ENCODE measurements around the gene PEA15. TPM values are rescaled to one million over a fixed set of nuclear protein-coding genes. Genes with fewer than 3 reads are reported as not detected.

Gene PEA15
- total RNA-seq, 2 donors from 2014 or later, result 37.2 to 53.7 TPM

- no peaks in the 10 kb centered on the region for H3K9me3 Mint-ChIP-seq
These were observed 33.8 kb upstream of the PEA15 start for GRCh38 chr1:160171354-160171753.

DNA sequence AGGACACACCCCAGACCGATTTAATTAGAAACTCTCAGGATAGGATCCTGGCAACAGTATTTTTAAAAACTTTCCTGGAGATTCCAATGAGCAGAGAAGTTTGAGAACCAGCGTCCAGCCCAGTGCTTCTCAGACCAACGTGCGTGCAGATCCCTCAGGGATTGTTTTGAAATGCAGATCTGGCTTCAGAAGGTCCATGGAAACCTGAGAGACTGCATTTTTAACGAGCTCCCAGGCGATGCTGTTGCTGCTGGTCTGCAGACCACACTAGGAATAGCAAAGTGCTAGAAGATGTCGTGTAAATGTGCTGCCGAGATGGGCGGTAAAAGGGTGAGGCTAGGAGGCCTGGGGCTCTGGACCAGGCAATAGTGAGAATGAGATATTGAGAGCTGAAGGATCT, 33.2 kb upstream of the PEA15 start:
- DNase-seq (ENCODE audit: low spot score in 2 of 2) (no peak), ATAC-seq (no peak)
- Mint-ChIP-seq H3K36me3 (no peaks in the 10 kb centered on the region), H3K9me3 (no peaks in the 10 kb centered on the region), H3K27ac (no peak overlapping the region)

More at GRCh38 chr1:160171354-160171753, 33.8 kb upstream of the PEA15 start:
- no peak for ATAC-seq
- Mint-ChIP-seq H3K27ac (no peak overlapping the region), H3K36me3 (no peaks in the 10 kb centered on the region)
- no peak for DNase-seq (ENCODE audit: low spot score in 2 of 2)

GRCh38 chr1:160177231-160177630, 28.0 kb upstream of the PEA15 start:
- Mint-ChIP-seq H3K36me3 (no peaks in the 10 kb centered on the region), H3K9me3 (no peaks in the 10 kb centered on the region), H3K27ac (no peak overlapping the region)
- no peak for DNase-seq (ENCODE audit: low spot score in 2 of 2)
- no peak for ATAC-seq

DNA sequence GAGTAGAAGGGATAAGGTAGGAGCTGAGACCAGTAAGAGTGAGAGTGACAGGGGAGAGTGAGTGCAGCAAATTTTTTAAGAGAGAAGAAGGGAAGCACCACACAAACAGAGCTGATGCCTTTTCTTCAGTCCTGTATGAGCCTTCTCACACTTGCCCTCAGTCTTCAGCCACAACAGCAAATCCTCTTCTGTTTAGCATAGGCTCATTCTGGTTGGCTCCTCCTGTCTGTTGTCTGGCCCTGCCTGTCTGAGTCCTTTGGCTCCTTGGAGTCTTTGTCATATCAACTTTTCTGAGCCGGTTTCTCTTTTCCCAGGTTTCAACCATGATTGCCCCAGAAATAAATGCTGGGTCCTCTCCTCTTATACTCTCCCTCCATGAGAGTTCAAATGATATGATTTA, 27.5 kb upstream of the PEA15 start:
- H3K27ac Mint-ChIP-seq, result no peak overlapping the region
- no peaks in the 10 kb centered on the region for H3K36me3 Mint-ChIP-seq
- H3K9me3 Mint-ChIP-seq, result no peaks in the 10 kb centered on the region

DNA sequence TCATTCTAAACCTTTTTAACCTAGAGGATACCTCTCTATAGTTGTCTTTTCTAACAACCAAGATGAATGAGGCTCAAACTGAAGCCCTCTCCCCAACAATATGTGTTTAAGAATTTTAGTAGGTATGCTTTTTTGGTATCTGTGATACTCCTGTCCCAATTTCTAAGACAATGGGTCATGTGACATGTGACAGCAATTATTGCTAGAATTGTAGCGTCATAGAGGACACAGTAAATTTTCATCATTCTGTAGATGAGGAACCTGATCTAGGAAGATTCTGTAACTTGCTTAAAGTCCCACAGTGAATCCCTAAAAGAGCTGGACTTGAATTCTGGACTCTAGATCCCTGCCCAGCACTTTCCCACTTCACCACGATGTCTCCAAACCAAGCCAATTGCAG, 26.5 kb upstream of the PEA15 start:
- Mint-ChIP-seq H3K36me3 (no peaks in the 10 kb centered on the region), H3K9me3 (no peaks in the 10 kb centered on the region), H3K27ac (no peak overlapping the region)
- ATAC-seq (no peak), DNase-seq (ENCODE audit: low spot score in 2 of 2) (no peak)

More for the DNA sequence above, 27.5 kb upstream of the PEA15 start:
- DNase-seq (ENCODE audit: low spot score in 2 of 2) (no peak), ATAC-seq (no peak)

DNA sequence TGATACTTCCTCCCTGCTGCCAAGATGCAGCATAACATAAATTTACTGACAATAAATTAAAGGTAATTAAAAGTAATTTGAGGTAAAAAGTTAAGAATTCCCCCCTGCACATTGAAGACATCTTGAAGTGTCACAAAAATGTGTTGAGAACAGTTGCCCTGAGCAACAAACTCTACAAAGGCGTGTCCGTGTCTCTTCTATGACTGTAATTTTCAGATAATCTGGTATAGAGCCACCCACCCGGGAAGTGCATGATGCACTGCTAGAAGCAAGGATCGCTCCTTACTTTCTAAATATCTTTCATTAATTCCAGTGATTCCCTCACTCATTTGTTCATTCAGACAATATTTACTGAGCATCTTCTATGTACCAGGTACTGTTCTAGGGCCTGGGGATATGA, 25.8 kb upstream of the PEA15 start:
- Mint-ChIP-seq H3K36me3 (no peaks in the 10 kb centered on the region), H3K27ac (no peak overlapping the region), H3K9me3 (no peaks in the 10 kb centered on the region)
- DNase-seq (ENCODE audit: low spot score in 2 of 2) (no peak), ATAC-seq (no peak)

- ATAC-seq (no peak), DNase-seq (ENCODE audit: low spot score in 2 of 2) (no peak)
- no peak overlapping the region for H3K27ac Mint-ChIP-seq
- no peaks in the 10 kb centered on the region for H3K9me3 Mint-ChIP-seq
- H3K36me3 Mint-ChIP-seq, result no peaks in the 10 kb centered on the region
These were observed 18.9 kb upstream of the PEA15 start for GRCh38 chr1:160186246-160186645.

- Mint-ChIP-seq H3K36me3 (no peaks in the 10 kb centered on the region), H3K9me3 (no peaks in the 10 kb centered on the region), H3K27ac (no peak overlapping the region)
- DNase-seq (ENCODE audit: low spot score in 2 of 2) (no peak), ATAC-seq (no peak)
These were observed 18.5 kb upstream of the PEA15 start for GRCh38 chr1:160186729-160187128.

- ATAC-seq (no peak), DNase-seq (ENCODE audit: low spot score in 2 of 2) (no peak)
- Mint-ChIP-seq H3K27ac (peak overlapping the region in 1 of 2 donors; percentile 63), H3K9me3 (no peaks in the 10 kb centered on the region), H3K36me3 (no peaks in the 10 kb centered on the region)
These were observed 17.8 kb upstream of the PEA15 start for GRCh38 chr1:160187407-160187806.

DNA sequence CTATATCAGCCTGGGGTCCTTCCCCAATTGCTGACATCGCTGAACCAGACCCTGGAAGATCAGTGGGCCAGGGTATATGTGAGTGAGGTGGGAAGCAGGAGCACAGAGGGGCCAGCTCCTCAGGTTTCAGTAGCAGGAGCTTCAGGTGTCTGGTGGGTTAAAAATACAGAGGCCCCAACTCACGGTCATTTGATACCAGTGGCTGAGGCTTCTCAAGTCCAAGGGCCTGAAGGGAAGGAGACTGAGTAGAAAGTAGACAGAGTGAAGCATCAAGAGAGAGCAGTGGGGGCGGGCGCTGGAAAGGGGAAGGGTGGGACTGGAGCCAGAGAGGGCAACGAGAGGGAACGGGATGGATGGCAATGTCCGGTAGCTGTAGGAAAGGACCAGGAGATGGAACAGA, 16.8 kb upstream of the PEA15 start:
- DNase-seq (ENCODE audit: low spot score in 2 of 2), result no peak
- Mint-ChIP-seq H3K36me3 (no peaks in the 10 kb centered on the region), H3K27ac (no peak overlapping the region), H3K9me3 (no peaks in the 10 kb centered on the region)
- no peak for ATAC-seq

DNA sequence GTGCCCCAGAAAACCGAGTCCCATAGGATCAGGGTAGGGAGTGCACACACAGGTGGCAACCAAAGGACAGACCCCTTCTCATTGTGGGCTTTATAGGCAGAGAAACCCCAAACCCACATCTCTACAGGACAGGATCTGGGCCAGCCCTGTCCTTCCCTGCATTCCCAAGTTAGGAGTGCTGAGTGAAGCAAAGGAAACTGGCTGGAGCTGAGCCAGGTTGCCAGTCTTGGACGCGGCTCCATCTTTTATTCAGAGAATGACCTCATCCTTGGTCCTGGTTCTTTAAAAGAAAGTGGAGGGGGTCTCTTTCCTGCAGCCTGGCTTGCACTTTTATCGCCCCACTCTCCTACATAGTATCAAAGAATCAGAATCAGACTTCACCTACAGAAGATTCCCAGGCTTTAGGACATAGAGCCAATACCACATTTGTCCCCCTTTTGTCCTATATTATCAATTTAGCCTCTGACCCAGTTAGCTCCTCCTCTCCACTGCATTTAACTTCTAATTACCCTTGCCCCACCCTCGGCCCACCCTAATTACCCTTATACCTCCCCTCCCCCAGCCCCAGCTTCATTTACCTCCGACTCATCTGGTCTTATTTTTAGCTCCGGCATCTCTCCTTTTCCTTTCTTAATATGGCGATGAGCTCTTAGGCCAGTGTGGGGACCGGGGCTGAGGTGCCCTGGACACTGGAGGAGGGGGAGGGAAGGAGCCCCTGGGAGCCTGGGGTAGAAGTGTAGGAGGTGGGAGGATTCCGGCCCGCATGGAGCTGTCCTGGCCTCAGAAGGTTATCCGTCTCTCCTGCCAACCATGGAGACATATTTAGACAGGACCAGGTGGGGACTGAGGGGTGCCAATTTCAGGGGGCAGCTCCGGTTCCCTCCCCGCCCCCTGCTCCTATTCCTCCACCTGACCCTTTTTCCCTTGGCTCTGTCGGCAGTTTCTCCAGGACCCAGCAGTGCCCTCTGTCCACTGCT, 15.2 kb upstream of the PEA15 start, which contains the start of gene CASQ1:
Gene CASQ1, plus strand, starts transcription at position 927 of the 977 bp plus-strand sequence. CDS start 177 bp downstream, outside the sequence.
- H3K9me3 Mint-ChIP-seq, result no peaks in the 10 kb centered on the region
- DNase-seq (ENCODE audit: low spot score in 2 of 2), result no peak
- no peaks in the 10 kb centered on the region for H3K36me3 Mint-ChIP-seq
- no peak within 1 kb of the TSS for H3K27ac Mint-ChIP-seq
- ATAC-seq, result no peak

DNA sequence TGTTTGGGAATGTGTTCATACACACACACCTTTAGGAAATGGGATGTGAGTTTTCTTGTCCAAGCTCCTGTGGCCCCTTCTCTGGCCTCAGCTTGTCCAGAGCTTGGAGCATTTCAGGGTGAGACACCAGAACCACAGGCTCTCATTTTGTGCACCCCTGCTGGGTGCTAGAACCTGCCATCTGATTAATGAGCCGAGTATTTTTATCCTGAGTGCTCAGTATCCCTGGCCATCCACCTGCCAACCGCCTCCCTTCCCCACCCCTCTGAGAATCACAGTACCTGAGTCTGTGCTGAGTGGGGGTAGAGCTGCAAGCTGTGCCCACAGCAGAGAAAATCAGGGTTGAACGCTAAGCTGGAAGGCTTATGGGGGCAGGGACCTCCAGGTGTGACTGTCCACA, 13.4 kb upstream of the PEA15 start:
- Mint-ChIP-seq H3K36me3 (no peaks in the 10 kb centered on the region), H3K9me3 (no peaks in the 10 kb centered on the region), H3K27ac (no peak overlapping the region)
- ATAC-seq, result no peak
- DNase-seq (ENCODE audit: low spot score in 2 of 2), result no peak

GRCh38 chr1:160192234-160192633, 12.9 kb upstream of the PEA15 start:
- no peak for DNase-seq (ENCODE audit: low spot score in 2 of 2)
- Mint-ChIP-seq H3K27ac (no peak overlapping the region), H3K9me3 (no peaks in the 10 kb centered on the region), H3K36me3 (no peaks in the 10 kb centered on the region)
- ATAC-seq, result no peak

- DNase-seq (ENCODE audit: low spot score in 2 of 2) (peak; percentile 71 to 88), ATAC-seq (peak; percentile 76 to 85)
- H3K27ac Mint-ChIP-seq, result no peak overlapping the region
- H3K36me3 Mint-ChIP-seq, result no peaks in the 10 kb centered on the region
- no peaks in the 10 kb centered on the region for H3K9me3 Mint-ChIP-seq
These were observed 11.9 kb upstream of the PEA15 start for GRCh38 chr1:160193091-160193819.

DNA sequence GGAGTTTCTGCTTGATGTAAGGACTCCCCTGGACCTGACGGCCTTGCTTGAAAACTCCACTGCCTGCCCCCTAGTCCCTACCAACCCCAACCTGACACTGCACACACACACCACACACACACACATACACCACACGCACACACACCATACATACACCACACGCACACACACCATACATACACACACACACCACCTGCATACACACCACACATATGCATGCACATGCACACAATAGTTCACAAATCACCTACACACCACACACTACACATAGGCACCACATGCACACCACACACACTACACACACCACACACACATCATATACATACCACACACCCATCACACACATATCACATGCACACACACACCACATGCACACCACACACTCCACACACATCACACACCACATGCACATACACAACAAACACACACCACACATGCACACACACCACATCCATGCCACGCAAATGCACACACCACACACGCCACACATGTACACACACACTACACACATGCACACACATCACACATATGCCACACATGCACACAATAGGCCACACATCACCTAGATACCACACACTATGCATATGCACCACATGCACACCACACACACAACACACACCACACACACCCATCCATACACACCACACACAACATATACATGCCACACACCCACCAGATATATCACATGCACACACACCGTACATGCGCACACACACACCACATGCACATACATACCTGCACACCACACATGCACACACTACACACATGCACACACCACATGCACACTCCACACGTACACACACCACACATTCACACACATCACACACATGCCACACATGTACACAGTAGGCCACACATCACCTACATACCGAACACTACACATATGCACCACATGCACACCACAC, 11.1 kb upstream of the PEA15 start:
- Mint-ChIP-seq H3K27ac (no peak overlapping the region), H3K9me3 (no peaks in the 10 kb centered on the region), H3K36me3 (no peaks in the 10 kb centered on the region)
- DNase-seq (ENCODE audit: low spot score in 2 of 2), result no peak
- no peak for ATAC-seq

DNA sequence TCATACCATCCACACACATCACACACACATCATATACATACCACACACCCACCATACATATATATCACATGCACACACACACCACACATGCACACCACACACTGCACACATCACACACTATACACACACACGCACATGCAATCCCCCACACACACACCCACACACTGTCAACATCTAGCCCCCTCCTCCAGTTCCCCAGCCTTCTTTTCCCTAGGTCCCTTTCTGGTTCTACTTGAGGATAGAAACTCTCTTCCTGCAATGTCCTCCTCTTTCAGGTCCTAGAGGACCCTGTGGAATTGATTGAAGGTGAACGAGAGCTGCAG, 10.5 kb upstream of the PEA15 start:
- no peak overlapping the region for H3K27ac Mint-ChIP-seq

DNA sequence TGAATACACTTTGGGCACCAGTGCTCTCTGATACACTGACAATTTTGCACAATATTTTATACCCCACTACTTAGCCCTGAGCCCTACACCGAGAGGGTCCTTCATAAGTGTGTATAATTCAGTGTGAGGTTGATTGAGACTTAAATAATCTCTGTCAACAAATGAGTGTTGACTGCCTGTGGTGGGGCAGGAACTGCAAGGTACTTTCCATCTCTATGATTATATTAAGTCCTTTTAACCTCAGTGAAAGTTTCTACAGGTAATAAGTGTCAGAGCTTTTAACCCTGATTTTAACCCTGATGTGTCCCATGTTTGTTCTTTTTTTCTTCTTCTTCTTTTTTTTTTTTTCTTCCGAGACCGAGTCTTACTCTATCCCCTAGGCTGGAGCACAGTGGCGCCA, 9.0 kb upstream of the PEA15 start:
- no peaks in the 10 kb centered on the region for H3K9me3 Mint-ChIP-seq
- H3K27ac Mint-ChIP-seq, result no peak overlapping the region

More for the DNA sequence above, 10.5 kb upstream of the PEA15 start:
- DNase-seq (ENCODE audit: low spot score in 2 of 2) (no peak), ATAC-seq (no peak)
- Mint-ChIP-seq H3K36me3 (no peaks in the 10 kb centered on the region), H3K9me3 (no peaks in the 10 kb centered on the region)

More for the DNA sequence above, 9.0 kb upstream of the PEA15 start:
- no peak for ATAC-seq
- no peaks in the 10 kb centered on the region for H3K36me3 Mint-ChIP-seq
- DNase-seq (ENCODE audit: low spot score in 2 of 2), result no peak
